HG02763 (cell line): ENCODE data around the gene TBX1.

Experiments
- ATAC-seq: cut with Tn5 transposase; IDR thresholded peaks from one replicate; pipeline ENCODE4 v1.9.1; 2021; ENCODE audit warnings: mild to moderate bottlenecking, moderate library complexity; ENCODE audit not compliant: unreplicated experiment

TBX1 gene

DNA sequence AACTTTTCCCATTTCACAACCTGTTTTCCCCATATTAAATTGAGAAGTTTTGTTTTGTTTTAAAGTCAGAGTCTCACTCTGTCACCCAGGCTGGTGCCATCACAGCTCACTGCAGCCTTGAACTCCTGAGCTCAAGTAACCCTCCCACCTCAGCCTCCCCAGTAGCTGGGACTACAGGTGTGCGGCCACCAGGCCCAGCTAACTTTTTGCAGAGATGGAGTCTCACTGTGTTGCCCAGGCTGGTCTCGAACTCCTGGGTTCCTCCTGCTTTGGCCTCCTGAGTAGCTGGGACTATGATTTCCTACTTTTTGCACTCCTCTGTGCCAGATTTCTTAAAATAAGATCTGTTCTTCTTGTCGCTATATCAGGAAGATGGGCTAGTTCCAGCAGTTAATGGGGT lies 49.2 kb downstream of the TBX1 start:
- ATAC-seq, result no peak

DNA sequence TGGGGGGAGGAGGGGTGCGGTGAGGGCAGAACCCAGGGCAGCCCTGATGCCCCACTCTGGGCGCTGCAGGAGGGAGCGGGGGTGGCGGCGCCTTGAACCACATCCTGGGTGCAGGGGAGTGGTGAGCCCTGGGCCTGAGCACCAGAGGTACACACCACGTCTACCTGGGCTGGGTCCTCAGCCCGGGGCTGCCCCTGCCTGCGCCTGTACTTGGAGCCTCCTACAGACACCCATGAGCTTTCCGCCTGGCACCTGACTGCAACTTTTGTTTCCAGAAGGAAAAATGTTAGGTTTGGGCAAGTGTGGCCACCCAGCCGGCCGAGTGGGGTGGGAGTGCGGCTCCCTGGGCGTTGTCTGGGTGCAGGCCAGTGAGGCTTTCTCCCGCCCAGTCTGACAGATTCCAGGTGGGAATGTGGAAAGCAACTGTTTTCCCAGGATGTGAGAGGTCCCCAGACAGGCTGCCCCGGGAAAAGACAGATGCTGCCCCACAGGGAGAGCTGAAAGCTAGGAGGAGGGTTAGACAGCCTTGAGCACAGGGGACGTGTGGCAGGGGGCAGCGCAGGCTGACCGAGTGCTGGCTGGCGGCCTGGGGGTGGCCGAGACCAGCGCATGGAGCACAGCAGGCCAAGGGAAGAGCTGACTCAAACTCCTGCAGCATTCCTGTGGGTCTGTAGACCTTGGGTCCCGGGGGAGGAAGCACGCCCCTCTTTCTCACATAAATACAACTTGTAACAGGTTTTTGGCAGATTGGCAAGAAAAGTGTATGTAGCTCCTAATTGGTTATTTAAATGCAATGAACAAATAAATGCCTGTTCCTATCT lies 50.0 kb downstream of the TBX1 start:
- no peak for ATAC-seq

GRCh38 chr22:19811211-19811621 lies 50.6 kb downstream of the TBX1 start:
- ATAC-seq, result no peak

DNA sequence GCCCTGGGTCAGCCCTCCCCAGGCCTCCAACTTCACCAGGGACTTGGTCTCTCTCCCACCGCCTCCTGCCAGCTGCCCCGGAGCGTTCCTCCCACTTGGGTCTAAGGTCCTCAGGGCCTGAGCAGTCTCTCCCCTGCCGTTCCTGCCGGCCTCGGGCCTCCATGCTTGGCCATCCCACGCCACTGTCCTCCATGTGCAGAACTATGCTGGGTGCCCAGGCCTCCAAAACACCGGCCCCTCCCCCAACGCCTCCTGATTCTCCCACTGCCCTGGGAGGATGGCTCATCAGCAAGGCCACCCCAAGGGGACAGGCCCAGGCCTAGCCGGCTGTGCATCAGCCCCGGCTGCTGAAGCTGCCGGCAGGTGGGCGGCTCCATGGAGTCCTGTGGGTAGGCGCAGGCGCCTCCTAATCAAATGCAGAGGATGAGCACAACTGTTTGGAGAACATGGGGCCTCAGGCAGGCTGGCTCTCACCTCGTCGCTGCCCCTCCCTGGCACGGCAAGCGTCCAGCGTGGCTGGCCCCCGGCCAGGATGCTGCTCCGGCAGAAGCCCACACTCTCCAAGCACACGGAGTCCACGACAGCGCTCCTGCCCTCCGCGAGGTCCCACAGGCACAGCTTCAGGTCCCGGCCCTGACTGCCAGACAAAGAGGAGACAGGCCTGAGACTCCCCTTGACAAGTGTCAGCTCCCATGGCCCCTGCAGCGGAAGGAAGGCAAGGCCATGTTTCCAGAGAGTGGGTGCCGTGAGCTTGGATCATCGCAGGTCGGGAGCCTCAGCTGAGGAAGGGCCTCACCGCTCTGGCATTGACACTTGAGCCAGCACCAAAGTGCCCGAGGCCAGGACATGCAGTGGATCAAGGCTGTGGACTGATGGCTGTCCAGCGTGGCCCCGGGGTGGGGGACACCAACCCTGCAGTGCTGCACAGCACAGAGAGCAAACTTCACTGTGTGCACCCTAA lies 51.5 kb downstream of the TBX1 start:
- ATAC-seq, result no peak

DNA sequence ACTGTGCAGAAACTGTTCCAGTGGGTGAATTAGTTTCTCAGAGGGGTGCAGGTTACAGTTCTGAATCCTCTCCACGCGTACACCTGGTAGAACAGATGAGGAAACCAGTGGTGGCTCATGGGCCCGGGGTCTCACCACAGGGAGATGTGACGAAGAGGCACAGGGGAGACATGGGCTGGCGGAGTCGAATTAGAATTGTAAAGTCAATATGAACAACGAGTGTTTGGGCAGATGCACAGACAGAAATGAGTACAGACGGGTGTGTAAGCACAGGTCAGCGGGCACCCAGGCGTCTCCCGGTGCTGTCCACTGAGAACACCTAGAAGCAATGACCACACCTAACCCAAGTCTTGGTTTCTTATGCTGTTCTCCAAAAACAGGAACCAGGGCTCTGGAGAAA lies 52.3 kb downstream of the TBX1 start:
- no peak for ATAC-seq

- ATAC-seq, result no peak
These were observed 53.9 kb downstream of the TBX1 start for GRCh38 chr22:19814428-19814827.

DNA sequence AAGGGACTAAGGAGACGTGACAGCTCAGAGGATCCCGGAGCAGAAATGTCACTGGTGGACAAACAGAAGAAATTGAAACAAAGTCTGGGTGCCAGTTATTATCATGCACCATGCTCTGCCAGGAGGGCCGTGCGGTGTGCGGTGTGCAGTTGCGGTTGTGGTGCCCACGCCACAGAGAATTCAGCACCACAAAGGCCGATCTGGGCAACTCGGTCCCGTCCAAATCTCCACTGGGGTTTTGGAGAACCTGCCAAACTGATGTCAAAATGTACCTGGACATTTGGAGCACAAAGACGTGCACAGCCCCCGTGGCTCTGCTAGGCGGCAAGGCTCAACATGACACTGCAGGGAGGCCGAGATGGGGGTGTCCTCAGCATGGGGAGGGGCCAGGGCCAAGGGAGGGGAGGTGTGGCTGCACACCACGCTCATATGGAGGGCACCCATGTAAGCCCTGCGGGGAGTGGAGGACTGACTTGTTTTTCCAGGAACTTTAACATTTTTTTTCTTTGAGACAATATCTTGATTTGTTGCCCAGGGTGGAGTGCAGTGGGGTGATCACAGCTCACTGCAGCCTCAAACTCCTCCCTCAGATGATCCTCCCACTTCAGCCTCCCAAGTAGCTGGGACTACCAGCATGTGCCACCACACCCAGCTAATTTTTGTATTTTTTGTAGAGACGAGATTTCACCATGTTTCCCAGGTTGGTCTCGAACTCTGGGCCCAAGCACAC lies 54.7 kb downstream of the TBX1 start:
- ATAC-seq, result no peak

DNA sequence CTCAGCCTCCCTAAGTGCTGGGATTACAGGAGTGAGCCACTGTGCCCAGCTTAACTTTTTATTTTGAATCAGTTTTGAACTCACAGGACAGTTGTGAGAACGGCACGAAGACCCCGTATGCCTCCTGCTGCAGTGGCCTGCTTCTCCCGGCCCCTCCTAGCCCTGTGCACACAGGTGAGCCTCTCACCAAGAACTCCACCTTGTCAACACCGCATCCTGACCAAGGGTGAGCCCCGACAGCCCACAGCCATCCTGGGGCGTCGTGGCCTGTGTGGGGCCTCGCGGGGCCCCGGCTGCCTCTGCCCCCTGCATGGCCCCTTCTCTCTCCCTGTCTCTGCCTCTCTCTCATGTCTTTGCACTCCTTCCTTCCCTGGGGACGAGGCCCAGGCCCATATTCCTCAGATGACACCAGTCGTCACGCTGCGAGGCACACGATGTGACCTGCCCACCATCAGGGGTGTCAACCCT lies 55.3 kb downstream of the TBX1 start:
- ATAC-seq, result no peak

GRCh38 chr22:19816372-19817119 lies 56.0 kb downstream of the TBX1 start:
- no peak for ATAC-seq
